ENCODE measurements around the gene C12orf75.
"Not testable (repeated sequence)": the region's sequence is repeated elsewhere in the genome, so short reads cannot be mapped to it uniquely, and the experiment has no call there.

The C12orf75 gene

DNA sequence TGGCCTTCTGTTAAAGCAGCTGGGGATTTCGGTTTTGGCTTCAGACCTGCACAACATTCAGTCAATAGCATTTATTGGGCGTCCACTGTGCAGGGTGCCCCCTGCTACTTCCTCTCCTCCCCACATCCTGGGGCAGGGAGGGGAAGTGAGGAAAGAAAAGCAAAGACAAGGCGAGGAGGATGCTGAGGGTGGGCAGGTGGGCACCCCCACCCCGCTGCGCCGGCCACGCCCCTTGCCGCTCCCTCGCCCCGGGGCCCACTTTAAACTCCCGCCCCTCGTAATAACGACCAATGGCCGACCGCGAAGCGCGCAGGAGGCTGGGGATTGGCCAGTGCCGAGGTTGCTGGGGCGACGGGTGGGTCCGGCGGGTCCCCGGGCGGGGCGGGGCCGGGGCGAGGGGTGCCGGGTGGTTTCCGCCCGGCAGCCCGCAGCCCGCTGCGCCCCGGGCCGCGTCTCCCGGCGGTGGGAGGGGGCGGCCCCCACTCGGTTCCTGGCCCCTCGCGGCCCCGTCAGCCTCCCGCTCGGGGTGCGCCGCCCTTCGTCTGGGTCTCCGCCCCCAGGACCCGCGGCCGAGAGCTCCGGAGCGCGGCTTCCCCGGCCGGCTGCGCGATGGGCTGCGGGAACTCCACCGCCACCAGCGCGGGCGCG, at the start of gene C12orf75:
Gene C12orf75, plus strand, starts transcription at position 409 of the 648 bp plus-strand sequence. Its CDS starts 201 bp downstream, at position 610.
- peak; percentile 94 to 96 for ATAC-seq

DNA sequence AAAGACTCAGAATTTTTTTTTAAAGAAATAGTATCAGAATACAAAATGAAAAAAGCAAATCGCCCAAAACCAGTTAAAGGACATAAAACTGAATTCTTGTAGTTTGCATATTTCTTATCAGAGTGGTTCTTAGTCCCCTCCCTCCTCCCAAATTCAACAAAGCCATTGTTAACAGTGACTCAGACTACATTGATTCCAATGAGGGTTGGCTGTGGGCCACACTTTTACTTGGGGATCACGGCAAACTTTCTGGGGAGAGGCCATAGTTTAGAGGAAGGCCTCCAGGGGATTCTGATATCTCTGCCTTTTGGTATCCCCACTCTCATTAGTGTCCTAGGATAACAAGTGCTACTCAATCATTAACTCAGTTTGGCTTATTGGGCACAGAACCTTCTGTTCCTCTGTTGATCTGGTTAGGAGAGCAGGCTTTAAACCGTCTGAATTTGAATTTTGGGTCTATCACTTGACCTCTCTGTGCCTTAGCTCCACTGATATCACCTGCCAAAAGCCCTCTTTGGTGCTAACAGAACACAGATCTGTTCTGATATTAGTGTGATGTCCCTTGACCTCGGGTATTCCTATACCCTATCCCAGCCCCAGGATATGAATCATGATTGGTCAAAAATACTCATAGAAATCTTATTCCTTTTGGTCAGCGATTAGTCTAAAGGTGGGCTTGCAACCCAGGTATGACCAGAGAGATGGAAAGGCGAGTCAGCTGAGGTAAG, 49.4 kb upstream of the C12orf75 start:
- no peak for ATAC-seq

DNA sequence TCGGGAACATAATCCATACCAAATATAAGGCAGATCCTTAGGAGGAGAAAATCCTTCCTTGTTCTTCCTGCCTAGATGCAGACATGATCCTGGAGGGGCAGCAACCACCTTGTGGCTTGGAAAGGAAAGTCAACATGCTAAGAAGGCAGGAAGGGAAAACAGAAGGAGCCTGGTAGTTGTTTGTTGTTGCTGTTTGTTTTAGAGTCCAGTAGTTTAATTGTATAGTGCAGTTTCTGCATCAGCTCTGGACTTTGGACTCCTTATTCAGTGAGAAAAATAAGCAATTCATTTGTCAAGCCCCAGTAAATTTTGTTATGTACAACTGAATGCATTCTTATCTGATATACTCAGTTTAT, 48.8 kb upstream of the C12orf75 start:
- no peak for ATAC-seq

DNA sequence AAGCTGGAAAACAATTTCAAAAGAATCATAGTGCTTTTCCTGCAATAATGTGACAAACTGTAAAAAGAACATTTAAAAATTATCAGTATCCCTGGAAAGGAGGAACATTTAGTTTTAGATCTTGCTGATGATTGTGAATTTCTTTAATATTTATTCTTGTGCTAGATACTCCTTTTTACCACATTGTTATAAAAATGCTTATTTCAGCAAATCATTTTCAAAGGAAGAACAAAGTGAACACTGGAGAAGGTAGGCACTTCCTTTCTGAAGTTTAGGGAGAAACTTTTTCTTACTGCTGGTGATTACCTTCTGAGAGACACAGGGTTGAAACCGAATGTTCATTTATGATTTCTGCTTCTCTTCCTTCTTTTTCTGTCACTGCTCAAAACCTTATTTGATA, 45.1 kb upstream of the C12orf75 start:
- no peak for ATAC-seq

DNA sequence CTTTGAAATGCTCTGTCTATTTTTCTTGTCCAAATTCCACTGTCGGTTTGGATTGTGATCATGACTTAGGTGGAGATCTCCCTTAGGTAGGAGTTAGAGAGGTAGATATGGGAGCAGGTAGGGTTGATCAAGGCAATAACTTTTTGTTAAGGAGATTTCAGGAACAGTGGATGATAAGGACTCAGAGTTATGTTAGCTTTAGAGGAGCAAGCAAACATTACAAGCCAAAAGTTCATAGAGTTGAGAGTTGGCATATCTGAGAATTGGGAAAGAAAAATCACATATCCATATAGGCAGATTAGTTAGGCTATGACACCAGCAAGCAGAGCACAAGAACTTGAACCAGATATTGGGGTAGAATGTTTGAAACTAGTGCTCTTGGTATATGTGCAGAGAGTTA, 43.1 kb upstream of the C12orf75 start:
- no peak for ATAC-seq

DNA sequence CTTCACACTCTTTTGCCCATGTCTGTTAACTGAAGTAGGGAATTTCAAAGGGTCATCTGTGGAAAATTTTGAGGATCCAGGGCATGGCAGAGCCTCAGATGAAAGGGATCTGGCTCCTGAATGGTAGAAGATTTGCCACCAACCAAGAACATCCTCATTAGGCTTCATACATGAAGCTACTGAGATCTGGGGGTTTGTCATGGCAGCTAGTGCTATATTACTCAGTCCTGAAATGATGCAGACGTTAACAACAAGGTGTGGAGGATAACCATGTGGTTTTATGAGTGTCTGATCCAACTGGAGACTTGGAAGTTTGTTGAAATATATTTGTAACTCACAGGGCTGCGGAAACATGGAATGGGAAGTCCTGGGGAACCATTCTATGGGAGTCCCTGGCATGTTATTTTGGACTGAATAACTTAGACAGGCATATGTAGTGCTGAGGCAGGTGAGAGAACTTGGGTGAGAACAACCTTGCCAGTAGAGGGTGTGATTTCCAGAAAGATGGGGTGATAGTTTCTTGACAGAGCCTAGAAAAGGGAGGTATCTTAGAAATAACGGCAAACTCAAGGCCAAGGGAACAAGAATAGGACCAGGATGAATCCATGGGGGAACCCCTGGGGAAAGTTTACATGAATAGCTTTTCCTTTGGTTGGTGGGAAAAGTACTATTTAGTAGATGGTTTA, 42.0 kb upstream of the C12orf75 start:
- no peak for ATAC-seq

DNA sequence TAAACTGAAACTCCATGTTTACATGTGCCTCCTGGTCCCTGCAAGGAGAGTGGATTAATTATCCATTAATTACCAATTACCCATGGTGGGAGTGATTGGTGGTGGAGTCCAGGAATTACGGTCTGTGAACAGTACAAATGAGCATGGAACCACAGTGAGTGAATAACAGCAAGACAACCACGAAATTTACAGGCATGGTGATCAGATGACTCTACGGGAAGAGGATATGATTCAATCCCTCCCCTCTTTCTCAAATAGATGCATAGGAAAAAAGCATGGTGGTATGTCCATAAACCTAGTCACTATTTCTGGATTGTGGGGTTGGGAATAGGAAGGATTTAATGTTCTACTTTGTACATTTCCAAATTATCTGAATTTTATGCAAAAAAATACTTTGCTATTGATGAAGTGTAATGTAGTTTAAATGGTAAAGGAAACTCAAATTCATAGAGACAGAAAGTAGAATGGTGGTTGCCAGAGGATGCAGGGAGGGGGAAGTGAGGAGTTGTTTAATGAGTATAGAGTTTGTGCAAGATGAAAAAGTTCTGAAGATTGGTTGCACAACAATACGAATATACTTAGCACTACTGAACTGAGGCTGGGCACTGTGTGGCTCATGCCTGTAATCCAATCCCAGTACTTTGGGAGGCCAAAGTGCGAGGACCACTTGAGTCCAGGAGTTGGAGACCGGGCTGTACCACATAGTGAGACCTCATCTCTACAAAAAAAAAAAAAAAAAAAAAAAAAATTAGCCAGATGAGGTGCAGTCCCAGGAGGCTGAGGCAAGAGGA, 41.2 kb upstream of the C12orf75 start:
- no peak for ATAC-seq

DNA sequence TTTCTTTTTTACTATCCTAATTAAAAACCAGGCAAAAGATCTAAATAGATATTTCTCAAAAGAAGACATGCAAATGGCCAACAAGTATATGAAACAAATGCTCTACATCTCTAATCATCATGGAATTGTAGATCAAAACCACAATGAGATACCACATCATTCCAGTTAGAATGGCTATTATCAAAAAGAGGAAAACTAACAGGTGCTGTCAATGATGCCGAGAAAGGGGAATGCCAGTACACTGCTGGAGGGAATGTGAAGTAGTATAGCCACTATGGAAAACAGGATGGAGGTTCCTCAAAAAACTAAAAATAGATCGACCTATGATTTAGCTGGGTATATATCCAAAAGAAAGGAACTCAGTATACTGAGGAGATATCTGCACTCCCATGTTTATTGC, 39.0 kb upstream of the C12orf75 start:
- no peak for ATAC-seq

DNA sequence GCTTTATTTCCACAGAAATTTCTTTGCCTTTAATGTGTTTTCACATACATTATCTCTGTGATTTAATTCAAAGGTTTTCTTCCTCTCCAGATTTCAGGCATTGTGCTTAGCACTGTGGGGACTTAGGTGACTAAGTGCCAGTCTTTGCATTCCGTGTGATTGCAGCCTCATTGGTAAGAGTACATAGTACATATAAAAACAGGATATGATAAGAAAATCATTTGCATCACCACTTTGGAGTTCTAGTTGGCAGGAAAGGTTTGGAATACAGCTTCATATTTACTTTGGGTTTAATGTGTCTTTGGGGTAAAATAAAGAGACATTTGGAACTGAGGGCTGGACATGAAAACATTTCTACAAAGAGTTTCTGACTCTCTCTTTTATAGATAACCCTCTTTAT, 37.8 kb upstream of the C12orf75 start:
- ATAC-seq: no peak

DNA sequence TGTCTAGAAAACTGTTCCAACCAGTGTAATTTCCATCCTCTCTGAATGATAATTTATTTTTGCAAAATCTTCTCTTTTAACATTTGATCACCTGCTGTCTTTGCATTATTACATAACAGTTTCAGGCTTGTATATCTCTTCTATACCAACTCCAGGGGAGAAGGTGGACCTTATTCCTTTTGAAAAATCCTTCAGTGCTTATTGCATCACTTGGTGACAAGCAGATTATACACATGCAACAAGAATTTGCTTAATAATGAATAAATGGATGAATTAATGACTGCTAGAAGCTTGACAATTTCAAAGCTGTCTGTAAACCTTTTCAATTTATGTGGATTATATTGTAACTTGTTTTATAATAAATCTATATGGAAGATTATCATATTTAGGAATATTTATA, 37.3 kb upstream of the C12orf75 start:
- ATAC-seq: no peak

DNA sequence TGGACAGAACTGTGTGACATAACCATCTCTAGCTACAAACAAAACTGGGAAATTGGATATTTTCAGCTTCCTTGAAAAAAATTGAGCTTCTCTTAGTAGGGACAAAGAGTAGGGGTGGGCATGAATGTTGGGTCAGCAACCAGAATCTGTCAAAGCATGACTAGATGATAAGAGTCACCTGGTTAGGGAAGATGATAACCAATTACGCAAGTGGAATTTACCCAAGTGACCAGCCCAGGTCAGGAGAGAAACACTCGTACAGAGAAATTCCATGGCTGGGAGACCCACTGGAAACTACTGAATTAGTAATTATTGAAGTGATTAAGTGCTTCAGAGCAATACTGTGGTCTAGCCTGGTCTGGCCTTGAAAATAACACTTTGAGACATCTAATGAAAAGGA, 36.3 kb upstream of the C12orf75 start:
- ATAC-seq: no peak

DNA sequence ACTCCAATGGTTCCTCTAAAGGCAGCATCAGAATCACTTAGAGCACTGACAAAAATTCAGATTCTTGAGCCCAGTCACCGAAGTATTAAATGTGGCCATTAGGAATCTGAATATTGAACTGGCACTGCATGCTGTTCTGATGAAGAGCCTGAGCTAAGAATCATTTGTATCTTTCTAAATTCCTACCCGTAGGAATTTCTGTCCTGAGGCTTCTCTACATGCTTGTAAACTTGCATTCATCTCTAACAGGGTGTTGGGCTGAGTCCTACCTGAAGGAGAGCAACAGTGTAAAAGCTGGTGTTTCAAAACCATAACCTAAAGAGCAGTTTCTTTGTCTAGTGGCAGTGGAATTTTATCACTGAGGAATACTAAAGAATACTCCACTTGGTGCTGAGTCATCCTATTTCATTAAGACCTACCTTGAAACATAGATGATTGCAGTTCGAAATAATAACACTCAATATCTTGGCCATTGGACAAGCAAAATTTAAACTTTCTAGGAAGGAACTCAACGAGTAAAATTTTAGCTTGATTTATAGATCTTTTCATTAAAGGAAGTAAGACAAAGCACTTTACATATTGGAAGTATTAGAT, 35.5 kb upstream of the C12orf75 start:
- no peak for ATAC-seq

DNA sequence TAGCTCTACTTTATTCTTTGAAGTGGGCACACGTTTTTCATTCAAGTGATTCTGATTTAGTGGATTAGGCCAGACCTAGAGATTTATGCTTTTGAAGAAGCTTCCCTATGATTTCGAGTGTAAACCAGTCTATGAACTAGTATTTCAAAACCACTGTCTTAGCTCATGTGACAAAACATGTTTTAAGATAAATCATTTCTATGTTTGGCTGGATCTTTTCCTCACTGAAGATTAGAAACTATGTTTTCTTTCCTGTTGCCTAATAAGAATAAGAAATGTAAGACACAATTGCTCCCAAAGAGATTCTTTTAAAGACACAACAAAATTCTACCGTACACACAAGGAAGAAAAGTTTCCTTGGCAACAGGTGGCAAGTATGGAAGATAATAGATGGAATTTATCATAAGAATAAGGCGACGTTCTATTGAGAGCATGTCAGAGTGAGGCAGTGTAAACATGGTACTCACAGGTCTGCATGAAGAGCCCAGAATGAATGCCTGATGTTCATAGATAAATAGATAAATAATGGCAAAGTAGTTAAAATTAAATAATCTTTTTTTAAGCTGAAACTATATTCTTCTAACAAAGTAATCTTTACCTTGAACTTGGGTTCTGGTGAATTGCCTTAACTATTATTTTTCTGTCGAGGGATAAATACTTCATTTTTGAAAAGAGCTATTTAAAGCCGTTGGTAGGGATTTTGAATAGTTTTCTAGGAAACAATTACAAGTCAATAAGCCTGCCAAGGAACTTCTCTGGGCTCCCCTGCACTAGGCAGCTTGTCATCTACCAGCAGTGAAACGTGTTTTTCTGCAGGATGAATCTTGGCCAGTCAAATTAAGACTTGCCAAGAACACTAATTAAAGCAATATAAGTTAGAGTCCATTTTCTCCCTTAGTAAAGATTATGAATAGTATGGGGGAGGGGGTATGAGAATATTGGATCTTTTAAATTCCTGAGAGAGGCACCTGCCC, 34.1 kb upstream of the C12orf75 start:
- ATAC-seq: no peak

DNA sequence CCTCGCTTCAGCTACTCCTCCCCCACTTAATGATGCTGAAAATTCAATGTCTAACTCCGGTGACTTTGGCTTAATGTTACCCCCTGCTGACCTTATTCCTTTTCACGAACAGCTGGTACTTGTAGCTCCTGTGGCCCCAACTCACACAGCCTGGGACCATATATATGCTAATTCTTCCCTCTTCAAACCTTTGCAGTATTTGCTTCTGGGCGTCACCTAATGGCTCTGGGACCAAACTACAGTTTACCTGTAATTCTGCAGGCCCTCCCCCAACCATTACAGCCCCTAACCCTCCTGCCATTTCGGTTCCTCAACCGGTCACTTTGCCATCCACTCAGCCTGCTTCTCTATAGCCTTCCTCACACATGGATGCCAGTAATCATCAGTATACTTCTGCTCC, 29.6 kb upstream of the C12orf75 start:
- ATAC-seq: no peak

DNA sequence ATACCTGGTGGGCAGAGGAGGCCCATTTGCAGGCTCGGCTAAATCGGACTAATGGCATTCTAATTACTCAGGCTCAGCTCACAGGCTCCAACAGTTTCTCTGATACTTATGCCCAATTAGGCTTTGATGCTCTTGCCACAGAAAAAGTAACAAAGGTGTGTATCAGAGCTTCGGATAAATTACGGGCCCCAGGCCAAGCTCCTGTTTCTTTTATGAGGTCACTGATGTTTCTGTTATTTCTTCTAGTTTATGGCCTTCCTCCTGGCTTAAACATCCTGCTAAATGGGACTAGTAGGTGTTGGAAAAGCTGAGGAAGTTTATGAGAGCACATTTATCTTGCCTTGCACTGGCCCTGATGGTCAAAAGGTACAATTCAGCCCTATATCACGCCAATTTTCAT, 28.8 kb upstream of the C12orf75 start:
- ATAC-seq: no peak

DNA sequence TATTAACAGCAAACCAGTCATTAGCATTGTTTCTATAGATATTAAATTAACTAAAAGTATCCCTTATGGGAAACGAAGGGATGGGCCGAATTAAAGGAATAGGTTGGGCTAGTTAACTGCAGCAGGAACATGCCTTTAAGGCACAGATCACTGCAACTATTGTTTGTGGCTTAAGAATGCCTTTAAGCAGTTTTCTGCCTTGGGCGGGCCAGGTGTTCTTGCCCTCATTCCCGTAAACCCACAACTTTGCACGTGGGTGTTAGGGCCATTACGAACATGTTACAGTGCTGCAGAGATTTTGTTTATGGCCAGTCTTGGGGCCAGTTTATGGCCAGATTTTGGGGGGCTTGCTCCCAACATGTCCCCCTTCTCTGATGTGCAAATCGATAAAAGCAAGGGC, 27.5 kb upstream of the C12orf75 start:
- ATAC-seq: not testable (repeated sequence)

DNA sequence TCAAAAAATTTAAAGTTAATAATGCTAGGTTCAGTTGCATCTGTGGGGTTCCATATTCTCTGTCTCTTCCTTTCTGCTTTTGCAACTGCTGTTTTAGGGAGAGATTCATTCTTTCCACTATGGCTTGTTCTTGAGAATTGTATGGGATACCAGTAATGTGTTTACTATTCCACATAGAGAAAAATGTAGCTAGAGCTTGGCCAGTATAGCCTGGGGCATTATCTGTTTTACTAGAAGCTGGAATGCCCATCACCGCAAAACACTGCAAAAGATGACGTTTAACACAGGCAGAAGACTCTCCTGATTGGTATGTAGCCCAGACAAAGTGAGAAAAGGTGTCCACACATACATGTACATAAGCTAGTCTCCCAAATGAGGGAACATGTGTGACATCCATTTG, 25.9 kb upstream of the C12orf75 start:
- not testable (repeated sequence) for ATAC-seq

DNA sequence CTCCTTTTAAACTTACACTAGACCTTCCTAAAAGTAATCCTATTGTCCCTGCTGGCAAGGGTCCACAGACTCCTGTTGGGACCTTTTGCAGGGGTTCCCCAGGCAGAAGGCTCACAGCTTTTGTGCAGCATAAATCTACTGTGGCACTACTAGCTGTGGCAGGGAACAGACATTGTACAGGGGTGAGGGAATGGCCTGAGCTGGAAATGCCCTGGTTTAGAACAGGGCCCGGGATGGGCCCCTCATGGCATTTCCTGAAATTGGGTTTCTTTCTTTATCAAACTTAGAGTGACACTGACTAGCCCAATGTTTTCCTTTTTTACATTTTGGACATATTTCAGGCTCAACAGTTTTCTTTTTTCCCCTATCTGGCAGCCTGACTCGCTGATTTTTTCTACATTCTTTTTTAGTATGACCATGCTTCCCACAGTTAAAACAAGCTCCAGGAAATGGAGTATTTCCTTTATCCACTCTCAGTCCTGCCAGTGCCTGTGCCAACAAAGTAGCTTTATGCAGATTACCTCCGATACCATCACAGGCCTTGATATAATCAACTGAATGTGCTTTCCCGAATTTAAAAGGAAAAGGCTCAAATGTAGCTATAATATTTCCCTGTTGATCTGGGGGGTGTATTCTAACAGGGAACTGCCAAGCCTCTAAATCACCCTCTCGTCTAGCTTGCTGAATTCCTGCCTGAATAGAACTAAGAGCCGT, 22.7 kb upstream of the C12orf75 start:
- ATAC-seq: not testable (repeated sequence)

DNA sequence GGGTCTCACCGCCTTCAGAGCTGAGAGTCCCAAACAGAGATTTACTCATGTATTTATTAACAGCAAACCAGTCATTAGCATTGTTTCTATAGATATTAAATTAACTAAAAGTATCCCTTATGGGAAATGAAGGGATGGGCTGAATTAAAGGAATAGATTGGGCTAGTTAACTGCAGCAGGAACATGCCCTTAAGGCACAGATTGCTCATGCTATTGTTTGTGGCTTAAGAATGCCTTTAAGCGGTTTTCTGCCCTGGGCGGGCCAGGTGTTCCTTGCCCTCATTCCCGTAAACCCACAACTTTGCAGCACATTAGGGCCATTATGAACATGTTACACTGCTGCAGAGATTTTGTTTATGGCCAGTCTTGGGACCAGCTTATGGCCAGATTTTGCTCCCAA, 21.7 kb upstream of the C12orf75 start:
- ATAC-seq: not testable (repeated sequence)

DNA sequence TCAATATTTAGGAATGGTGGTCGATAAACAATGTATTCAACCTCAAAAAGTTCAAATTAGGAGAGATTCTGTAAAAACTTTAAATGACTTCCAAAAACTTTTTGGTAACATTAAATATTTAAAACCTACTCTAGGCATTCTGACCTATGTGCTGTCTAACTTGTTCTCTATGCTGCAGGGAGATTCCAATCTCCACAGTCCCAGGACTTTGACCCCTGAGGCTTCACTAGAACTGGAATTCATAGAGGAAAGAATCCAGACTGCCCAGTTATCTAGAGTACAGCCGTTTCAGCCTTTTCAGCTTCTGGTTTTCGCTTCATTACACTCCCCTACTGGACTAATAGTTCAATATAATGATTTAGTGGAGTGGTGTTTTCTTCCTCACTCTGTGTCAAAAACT, 21.1 kb upstream of the C12orf75 start:
- ATAC-seq: not testable (repeated sequence)

All from activated CD4-positive, CD25-positive, alpha-beta regulatory T cell treated with anti-CD3 and anti-CD28 coated beads, Interleukin-2, amount 50 U/mL, for 24 hours (primary cell).